M059J (cell line): Measurements from ENCODE around the gene GET3. TPM values are rescaled to one million over a fixed set of nuclear protein-coding genes. Genes with fewer than 3 reads are reported as not detected.
"Not testable (repeated sequence)": the region's sequence is repeated elsewhere in the genome, so short reads cannot be mapped to it uniquely, and the experiment has no call there.

Experiments used
- DNase-seq: peaks from one replicate; pipeline ENCODE4 v3.0.0-alpha.2; 2012; ENCODE audit warnings: low read depth
- total RNA-seq: library from RNA; depleted of rRNA; stranded (reverse); fragments of >200 nt; shearing (Covaris generic); gene quantifications from 2 replicates; pipeline ENCODE4 v1.2.3, GENCODE V29; 2014

The GET3 gene
- total RNA-seq, 1 experiment from 2014 or later = 114 TPM

DNA sequence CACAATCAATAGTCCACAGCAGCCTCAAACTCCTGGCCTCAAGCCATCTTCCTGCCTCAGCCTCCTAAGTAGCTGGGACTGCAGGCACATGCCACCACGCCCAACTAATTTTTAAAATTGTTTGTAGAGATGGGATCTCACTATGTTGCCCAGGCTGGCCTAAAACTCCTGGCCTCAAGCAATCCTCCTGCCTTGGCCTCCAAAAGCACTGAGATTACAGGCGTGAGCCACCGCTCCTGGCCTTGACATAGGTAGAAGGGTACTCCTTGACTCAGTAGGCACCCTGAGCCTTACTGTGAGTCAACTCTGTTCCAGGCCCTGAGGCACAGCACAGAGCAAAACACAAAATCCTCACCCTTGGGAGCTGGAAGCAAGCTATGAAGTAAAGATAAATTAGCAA lies 21.4 kb upstream of the GET3 start:
- DNase-seq = no peak

DNA sequence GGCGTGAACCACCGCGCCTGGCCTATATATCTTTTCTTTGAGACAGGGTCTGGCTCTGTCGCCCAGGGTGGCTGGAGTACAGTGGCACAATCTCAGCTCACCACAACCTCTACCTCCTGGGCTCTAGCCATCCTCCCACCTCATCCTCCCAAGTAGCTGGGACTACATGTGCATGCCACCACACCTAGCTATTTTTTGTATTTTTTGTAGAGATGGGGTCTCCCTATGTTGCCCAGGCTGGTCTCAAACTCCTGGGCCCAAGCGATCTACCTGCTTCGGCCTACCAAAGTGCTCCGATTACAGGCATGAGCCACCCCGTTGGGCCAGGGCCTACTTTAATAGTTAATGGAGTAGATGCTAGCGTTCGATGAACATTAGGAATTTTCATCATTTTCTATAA lies 17.0 kb upstream of the GET3 start:
- DNase-seq = no peak

DNA sequence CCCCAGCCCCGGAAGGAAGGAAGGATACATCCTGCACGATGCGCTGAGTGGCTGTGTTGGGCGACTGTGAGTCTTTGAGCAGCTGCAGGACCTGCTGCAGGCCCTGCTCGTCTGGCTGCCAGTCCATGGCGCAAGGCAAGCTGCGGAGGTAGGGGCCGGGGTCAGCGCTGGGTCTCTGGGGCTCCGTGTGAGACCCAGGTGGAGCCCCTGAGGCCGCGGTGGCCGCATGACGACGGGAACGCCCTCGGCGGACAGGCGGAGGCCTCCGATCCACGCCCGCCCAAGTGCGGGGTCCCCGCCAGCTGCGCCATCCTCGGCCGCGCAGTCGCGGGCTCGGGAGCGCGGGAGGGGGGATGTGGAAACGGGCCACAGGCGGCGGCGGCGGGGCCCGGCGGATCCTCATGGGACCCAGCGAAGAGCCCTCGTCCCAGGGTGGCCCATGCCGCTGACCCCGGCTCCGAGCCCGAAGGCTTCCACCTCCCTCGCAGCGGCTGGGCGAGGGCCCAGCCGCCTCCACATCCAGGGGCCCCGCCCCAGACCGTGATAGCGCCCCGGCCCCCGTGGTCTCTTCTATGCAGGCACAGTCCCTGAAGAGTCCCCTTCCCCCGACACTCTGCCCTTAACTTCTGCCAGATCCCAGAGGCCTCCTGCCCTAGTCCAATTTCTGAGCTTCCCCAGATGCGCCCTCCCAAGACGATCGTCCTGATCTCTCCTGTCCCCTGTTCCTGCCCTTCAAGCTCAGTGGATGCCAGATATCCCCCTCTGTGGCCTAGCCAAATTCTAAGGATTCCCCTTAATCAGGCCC lies 16.2 kb upstream of the GET3 start:
- DNase-seq = no peak

DNA sequence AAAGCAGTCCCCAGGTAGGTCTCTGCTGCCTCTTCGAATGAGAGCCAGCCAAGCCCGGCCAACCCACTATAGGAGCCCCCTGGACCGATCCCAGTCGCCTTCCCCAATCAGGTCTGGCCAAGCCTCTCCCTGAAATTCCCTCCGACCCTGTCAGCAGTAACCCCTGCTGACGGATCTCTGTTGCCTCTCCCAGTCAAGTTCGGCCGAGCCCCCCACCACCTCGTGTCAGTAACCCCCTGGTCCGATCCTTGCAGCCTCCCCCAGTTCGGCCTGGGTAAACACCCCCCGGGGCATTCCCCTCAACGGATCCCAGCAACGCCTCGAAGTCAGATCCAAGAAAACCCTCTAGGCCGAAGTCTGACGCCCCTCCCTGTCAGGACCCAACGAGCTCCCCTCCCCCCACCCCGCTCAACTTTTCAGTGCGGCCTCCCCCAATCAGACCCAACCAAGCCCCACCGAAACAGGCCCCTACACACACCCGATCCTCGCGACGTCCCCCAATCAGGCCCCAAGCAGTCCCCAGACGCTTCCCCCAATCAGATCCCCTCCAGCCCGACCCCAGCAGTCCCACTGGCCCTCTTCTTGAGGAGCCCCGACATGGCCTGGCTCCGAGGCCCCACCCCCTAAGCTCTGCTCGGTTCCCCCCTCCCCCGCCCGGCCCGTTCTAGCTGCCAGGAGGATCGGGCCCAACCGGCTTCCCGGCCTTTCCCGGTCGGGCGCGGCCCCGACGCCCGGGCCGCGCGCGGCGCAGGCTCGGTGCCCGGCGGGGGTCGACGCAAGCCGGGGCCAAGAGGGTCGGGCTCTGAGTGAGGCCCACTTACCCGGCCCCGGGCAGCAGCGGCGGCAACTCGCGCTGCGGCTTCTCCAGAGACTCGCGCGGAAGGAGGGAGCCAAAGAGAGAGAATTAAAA lies 15.4 kb upstream of the GET3 start:
- DNase-seq = peak; percentile 55

DNA sequence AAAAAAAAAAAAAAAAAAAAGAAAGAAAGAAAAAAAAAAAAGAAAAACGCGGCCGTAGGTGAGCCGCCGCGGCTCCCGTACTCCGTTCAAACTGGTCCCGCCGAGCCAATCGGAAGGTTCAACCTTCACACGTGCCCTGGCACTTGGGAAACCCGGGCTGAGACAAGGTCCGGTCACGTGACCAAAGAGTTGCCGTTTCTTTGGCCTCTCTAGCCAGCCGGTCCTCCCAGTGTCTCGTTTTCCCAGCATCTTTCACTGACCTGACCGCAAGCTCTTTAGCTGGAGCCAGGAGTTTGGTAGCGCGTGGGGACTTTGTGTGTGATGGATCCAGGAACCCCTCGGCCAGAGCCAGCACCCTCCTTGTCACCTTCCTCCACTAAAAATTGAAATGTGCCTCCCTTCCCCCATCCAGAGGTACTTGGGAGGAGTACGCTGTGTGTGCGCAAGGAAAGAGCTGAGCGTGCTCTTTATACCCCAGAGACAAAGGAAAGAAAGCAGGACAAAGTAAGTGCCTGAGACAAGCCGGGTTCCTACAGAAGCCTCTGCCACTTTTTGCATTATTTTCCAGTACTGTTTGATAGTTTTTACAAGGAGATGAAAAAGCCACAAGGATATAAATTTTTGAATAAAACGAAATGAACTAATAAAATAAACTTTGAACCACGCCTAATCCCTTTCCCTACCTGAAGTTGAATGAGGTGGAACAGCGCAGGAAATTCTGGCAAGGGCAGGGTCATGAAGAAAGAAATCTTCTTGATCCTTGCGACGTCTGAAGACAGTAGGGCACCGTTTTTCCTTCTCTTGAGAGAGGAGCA lies 14.5 kb upstream of the GET3 start:
- DNase-seq = peak; percentile 99

DNA sequence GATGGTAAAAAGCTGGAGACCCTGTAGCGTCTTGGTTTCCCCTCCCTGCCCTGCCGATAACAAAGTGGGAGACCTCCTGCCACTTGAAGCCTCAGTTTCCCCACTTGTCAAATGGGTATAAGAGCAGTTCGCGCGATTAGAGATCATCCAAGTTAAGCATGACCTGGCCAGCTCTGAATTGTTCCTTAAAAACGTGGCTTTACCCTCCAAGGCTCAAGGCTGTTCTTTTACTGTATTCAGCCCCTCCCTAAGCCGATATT lies 14.0 kb upstream of the GET3 start:
- DNase-seq = peak; percentile 22

DNA sequence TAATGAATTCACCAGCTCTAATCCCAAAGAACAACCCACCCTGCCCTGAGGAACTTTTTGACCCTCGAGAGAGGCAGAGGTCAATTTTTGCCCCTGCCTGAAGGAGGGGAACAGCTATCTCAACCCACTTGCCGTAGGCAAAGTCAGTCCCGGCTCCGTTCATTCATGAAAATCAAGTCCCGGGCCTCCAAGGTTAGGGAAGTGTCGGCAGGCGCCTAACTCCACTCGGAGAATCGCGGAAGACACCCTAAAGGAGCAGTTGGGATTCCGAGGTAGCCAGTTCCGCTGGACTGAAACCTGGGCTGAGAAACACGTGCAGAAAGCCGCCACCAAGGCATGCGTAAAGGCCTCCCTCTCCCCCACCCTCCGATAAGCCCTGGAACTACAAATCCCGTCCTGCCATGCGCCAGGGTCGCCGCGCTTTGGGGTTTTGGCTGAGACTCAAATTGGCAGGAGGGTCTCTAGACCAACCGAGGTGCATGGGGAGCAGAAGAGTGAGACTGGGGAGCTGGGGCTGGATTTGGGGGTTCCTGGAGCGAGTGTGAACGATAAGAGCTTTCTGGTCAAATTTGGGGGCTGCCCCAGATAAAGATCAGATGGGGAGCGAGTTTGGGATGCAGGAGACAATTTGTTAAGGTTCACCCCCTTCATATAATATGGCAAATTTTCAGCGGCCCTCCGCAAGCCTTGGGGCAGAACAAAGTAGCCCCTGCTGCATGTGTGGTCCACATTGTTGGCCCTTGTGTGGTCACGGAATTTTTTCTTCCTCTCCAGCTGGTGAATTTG lies 13.5 kb upstream of the GET3 start, which contains the start of gene TNPO2:
Gene TNPO2, minus strand, starts transcription at position 292 of the 786 bp plus-strand sequence. CDS start 2,955 bp downstream, outside the sequence.
- DNase-seq = peak; percentile 77

DNA sequence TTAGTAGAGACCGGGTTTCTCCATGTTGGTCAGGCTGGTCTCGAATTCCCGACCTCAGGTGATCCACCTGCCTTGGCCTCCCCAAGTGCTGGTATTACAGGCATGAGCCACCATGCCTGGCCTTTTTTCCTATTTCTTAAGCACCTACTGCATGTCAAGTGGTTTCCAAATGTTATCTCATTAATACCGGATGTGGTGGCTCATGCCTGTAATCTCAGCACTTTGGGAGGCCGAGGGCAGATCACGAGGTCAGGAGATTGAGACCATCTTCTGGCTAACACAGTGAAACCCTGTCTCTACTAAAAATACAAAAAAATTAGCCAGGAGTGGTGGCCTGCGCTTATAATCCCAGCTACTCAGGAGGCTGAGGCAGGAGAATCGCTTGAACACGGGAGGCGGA lies 11.7 kb upstream of the GET3 start:
- not testable (repeated sequence) for DNase-seq

DNA sequence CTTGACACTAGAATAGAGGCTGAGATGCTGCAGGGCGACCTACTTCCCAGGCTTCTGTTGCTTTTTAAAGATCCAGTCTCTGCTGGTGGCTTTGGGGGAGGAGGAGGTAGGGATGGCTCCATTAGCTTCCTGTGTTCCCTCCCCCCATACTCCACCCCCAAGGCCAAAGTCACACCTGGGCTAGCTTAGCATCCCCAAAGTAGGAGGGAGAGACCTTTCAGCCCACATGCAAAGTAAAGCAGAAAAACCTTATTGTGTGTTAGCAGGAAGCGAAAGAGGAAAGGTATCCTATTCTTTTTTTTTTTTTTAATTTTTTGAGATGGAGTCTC lies 10.3 kb upstream of the GET3 start:
- DNase-seq = no peak

DNA sequence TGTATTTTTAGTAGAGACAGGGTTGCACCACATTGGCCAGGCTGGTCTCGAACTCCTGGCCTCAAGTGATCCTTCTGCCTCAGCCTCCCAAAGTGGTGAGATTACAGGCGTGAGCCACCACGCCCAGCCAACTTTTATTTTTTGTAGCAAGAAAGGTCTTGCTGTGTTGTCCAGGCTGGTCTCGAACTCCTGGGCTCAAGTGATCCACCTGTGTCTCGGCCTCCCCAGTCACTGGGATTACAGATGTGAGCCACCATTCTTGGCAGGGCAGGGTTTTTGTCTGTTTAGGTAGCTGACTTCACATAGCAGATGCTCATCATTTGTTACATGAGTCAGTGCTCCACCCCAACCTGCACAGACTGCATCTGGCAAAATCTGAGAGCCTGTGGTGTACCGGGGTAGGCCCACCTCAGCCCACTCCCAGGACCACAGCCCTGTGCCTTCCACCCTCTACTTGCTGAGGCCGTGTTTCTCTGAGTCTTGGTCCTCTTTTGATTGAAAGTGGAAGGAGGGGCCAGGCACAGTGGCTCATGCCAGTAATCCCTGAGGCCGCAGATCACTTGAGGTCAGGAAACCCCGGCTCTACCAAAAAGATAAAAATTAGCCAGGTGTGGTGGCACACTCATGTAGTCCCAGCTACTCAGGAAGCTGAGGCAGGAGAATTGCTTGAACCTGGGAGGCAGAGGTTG lies 9.4 kb upstream of the GET3 start:
- no peak for DNase-seq

DNA sequence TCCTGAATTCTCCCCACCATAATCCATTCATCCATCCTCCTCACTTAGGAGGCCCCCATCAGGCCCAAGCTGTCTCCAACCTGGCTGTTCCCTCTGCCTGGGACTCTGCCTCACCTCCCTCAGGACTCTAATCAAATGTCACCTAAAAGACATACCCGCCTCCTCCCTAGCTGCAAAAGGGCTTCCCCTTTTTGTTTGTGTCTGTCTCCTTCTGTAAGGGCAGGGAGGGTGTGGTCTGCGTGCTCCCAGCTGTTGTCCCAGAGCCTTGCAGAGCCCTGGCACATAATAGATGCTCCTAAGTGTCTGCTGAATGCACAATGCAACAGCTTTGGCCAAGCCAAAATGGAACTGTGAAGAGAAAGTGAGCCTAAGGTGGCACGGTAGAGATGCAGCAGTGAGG lies 7.2 kb upstream of the GET3 start:
- no peak for DNase-seq

DNA sequence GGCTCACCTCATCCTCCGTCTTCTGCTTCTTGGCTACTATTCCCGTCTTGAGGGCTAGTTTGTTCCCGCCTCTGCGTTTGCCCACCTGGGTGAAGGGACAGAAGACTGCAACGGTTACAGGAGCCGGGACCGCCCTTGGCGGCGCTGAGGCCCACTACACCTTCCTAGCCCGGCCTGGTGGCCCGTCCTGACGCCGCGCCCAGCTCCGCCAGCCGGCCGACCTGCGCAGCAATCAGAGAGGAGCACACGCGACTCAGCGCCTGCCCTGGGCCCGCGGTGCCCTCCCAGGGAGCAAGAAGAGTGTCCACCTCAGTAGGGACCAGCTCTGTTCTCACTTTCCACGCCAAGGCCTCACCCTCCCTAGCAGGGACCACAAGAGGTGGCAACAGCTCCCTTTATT lies 6.0 kb upstream of the GET3 start:
- DNase-seq = no peak

DNA sequence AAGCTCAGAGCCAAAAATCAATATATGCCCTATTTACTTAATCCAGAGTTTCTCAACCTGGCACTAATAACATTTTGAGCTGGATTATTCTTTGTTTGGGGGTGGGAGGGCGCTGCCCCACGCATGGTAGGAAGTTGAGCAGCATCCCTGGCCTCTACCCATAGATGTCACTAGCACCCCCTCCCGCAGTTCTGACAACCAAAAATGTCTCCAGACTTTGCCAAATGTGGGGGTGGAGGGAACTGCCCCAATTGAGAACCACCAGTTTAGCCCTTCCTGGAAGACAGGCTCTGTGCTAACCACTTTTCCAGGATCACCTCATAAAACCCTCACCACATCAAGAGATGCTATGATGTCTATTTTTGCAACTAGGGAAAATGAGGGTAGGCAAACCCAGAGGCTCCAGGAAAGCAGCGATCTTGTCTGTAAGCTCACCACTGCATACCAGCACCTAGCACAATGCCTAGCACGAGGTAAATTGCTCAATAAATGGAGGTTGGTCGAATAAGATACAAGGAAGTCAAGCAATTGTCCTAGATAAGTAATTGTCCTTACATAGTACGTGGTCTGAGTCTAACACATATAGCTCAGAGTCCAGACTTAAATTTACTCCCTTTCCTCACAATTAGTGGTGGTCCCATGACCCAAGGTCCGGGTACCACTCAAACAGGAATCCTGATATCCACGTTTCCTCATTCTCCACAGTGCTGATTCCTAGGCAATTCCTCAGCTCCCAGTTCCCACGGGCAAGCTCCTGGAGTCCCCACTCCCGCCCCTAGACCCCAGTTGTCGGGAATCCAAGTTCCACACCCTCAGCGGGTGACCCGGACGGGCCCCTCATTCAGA lies 3.7 kb upstream of the GET3 start:
- DNase-seq = peak; percentile 61

DNA sequence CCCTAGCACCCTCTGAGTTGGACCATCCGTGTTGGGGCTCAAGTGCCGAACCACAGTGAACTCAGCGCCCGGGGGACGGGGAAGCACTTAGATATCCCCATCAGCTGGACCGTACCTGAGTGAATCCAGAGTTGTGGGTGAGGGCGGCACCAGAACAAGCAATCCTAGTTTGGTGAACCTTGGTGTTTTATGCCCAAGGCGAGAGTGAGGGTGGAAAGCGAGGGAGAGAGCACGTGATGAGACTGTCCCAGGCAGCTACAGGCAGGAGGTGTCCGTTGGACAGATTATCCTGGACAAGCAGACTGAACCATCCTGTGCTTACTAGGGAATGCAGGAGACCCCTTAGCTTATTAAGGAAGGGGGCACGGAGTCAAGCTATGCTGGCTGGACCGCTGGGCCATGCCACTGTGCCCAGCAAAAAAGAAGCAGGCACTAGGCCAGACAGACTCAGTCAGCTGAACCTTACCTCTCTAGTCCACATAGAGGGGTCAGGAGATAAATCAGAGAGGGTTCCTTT lies 596 bp downstream of the GET3 start:
- DNase-seq = no peak

DNA sequence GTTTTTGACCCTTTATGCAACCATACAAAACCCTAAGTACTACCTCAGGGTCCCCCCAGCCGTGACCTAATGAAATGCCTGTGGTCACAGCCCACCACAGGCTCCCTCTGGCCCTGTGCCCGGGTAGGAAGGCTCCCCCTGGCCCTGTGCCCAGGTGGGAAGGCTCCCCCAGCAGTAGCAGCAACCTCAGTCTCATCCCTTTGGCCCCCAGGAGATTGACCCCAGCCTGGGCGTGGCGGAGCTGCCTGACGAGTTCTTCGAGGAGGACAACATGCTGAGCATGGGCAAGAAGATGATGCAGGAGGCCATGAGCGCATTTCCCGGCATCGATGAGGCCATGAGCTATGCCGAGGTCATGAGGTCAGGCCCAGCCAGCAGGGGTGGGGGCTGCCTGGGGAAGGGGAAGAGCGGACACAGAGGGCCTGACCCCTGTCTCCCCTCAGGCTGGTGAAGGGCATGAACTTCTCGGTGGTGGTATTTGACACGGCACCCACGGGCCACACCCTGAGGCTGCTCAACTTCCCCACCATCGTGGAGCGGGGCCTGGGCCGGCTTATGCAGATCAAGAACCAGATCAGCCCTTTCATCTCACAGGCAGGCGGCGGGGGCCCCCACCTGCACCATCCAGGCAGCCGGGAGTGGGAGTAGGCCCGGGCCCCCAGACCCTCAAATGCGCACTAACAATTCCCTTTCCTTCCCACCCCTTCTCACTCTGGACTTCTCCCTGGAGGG lies 8.0 kb downstream of the GET3 start:
- DNase-seq = peak; percentile 38

DNA sequence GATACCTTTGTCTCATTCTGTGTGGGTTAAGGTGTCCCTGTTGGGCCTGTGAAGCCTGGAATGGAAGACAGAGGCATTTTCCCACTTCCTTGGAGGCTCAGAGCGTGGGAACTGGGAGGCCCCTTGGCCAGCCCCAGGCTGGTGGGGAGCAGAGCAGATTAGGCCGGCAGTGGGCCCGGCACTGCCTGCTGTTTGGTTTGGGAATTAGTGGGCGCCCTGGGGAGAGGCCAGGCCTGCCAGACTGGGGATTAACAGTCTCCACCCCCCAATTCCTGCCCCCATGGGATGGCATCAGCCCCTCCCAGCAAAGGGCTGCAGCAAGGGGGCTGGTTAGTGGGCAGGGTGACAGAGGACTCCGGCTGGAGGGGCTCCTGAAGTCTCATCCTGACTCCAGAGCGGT lies 11.2 kb downstream of the GET3 start:
- no peak for DNase-seq

DNA sequence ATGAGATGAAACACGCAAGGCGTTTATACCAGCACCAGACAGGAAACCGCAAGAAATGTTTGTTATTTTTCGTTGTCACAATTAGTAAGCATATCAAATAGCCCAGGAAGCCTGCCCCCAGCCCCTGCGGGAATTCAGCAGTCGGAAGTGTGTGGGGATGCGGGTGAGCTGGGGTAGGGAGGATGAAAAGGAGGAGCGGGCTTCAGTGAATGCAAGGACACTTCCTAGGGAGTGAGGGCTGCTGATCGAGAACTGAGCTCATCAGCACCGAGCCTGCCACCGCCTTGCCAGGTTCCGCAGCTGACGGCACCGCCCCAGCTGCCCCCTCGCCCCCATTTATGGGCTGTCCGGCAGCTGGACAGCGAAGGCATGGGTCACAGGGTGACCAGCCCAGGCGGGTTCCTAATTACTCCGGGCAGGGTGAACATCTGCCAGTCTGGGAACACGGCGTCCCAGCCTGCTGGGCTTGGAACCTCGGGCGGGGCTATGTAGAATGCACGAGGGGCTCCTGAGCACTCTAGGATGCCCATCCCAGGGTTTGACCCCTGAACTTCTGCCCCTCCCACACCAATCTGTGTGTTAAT lies 12.7 kb downstream of the GET3 start:
- DNase-seq = peak; percentile 70

DNA sequence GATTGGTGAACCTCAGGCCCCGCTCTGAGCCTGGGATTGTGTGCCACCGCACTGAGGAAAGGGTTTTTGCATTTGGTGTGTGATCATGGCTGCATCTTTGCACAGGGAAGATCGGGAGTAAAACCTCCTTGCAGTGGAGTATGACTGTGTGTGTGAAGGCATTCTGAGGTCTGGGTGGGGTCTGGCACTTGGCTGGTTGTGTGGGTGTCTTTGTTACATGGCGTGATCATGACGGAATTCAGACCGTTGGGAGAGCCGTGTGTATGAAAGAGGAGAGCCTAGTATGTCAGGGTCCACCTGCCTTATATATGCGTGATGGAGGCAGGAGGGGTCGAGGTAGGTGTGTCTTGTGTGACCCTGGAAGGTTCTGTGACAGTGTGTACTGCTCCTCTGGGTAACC lies 13.6 kb downstream of the GET3 start:
- no peak for DNase-seq

DNA sequence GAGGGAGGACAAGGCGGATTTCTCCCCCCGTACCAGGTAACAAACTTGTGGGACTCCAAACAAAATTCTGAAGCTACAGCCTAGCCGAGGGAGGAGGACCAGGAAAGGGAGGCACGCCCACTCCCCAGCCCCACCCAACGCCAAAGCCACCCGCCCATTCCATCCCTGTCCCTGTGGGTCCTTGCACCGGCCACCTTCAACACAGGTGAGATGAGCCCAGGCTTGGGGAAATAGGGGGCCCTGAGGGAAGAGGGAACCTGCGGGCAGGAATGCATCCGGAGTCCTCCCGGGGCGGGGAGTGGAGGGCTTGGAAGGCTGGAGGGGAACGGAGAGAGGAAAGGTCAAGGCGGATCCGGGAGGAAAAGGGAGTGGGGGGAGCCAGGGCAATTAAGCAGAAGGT lies 14.3 kb downstream of the GET3 start, which contains the start of gene BEST2:
Gene BEST2, plus strand, starts transcription at position 157 of the 400 bp plus-strand sequence. CDS start 802 bp downstream, outside the sequence.
- no peak for DNase-seq
